CD4-positive, alpha-beta T cell treated with Interleukin-4 for 4 hours (primary cell): ENCODE results near the gene PRKACG.
"Not testable (repeated sequence)": the region's sequence is repeated elsewhere in the genome, so short reads cannot be mapped to it uniquely, and the experiment has no call there.

ENCODE experiments used
- DNase-seq: peaks from one replicate; pipeline ENCODE4 v3.0.0-alpha.2; 2020

The PRKACG gene

GRCh38 chr9:69014013-69014412, at the start of gene PRKACG:
TSS of gene PRKACG (minus strand) at chr9:69014113. CDS start at chr9:69014092, 21 bp downstream.
- no peak for DNase-seq

GRCh38 chr9:69062195-69062594, 48.3 kb upstream of the PRKACG start:
- DNase-seq: no peak

GRCh38 chr9:69060766-69061165, 46.9 kb upstream of the PRKACG start:
- no peak for DNase-seq

GRCh38 chr9:69058101-69058500, 44.2 kb upstream of the PRKACG start:
- no peak for DNase-seq

- no peak for DNase-seq
Observed at GRCh38 chr9:69056191-69056815, 42.4 kb upstream of the PRKACG start.

- DNase-seq: no peak
Observed at GRCh38 chr9:69054989-69055388, 41.1 kb upstream of the PRKACG start.

GRCh38 chr9:69050936-69051335, 37.0 kb upstream of the PRKACG start:
- not testable (repeated sequence) for DNase-seq

GRCh38 chr9:69049094-69049493, 35.2 kb upstream of the PRKACG start:
- DNase-seq: no peak

GRCh38 chr9:69047371-69047770, 33.5 kb upstream of the PRKACG start:
- DNase-seq: no peak

- no peak for DNase-seq
Observed at GRCh38 chr9:69046723-69047122, 32.8 kb upstream of the PRKACG start.

GRCh38 chr9:69045821-69046220, 31.9 kb upstream of the PRKACG start:
- DNase-seq: no peak

- DNase-seq: no peak
Observed at GRCh38 chr9:69044240-69045219, 30.6 kb upstream of the PRKACG start.

- DNase-seq: no peak
Observed at GRCh38 chr9:69040646-69041045, 26.7 kb upstream of the PRKACG start.

- no peak for DNase-seq
Observed at GRCh38 chr9:69036799-69037198, 22.9 kb upstream of the PRKACG start.

- peak; percentile 21 for DNase-seq
Observed at GRCh38 chr9:69036309-69036708, 22.4 kb upstream of the PRKACG start.

- peak; percentile 75 for DNase-seq
Observed at GRCh38 chr9:69035438-69036308, 21.8 kb upstream of the PRKACG start, which contains the start of gene FXN. TSS of gene FXN (plus strand) at chr9:69035752. CDS start at chr9:69035783, 31 bp downstream.

GRCh38 chr9:69034071-69034470, 20.2 kb upstream of the PRKACG start:
- DNase-seq: no peak

- DNase-seq: no peak
Observed at GRCh38 chr9:69030851-69031645, 17.1 kb upstream of the PRKACG start.

- DNase-seq: no peak
Observed at GRCh38 chr9:69029535-69029934, 15.6 kb upstream of the PRKACG start.

- DNase-seq: peak; percentile 37
Observed at GRCh38 chr9:69028754-69029153, 14.8 kb upstream of the PRKACG start.

GRCh38 chr9:69027355-69028097, 13.6 kb upstream of the PRKACG start:
- peak; percentile 68 for DNase-seq
